Measurements from ENCODE around the gene FGD5.

Gene FGD5

DNA sequence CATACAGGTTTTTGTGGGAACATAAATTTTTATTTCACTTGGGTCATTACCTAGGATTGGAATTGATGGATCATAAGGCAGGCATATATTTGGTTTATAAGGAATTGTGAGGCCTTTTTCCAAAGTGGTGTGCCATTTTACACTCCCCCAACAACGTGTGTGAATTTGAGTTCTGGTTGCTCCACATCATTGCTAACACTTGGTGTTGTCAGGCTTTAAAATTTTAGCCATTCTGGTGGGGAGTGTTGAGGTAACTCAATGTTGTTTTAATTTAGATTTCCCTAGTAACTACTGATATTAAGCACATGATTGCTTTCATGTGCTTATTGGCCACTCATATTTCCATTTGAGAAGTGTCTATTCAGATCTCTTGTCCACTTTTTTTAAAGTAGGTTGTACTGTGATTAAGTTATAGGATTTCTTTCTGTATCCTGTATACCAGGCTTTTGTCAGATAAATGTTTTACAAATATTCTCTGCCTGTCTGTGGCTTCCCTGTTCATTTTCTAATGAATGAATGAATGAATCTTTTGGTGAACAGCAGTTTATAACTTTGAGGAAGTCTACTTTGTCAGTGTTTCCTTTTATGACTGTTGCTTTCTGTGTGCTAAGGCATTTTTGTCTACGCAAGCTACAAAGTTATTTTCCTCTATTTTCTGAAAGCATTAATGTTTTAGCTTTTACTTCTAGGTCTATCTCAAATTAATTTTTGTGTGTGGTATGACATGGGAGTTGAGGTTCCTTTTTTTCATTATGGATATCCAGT is 110.7 kb downstream of the FGD5 start:
- DNase-seq (ENCODE audit: low read depth) = no peak

- DNase-seq (ENCODE audit: low read depth) = no peak
Measured at GRCh38 chr3:14933820-14934425, 115.2 kb downstream of the FGD5 start.

DNA sequence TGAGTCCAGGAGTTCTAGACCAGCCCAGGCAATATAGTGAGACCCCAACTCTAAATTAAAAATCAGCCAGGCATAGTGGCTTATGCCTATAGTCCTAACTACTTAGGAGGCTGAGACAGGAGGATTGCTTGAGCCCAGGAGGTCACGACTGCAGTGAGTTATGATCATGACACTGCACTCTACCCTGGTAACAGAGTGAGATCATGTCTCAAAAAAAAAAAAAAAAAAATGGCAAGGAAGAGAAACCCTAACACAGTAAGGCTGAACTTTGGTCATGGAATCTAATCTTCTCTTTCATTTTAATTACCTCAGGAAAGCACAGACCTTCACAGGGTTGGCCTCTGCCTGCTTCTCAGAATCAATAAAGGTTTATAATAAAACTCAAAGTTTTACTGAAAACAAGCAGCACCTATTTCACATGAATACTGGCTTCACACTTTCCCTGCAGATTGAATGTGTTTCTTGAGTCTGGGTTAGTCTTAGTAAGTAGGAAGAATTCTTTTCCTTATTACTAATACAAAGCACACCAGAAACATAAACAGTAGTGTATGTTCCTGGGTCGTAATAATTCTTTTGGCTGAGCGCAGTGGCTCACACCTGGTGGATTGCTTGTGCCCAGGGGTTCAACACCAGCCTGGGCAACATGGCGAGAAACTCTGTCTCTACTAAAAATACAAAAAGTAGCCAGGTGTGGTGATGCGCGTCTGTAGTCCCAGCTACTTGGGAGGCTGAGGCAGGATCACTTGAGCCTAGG is 117.0 kb downstream of the FGD5 start:
- no peak for DNase-seq (ENCODE audit: low read depth)

DNA sequence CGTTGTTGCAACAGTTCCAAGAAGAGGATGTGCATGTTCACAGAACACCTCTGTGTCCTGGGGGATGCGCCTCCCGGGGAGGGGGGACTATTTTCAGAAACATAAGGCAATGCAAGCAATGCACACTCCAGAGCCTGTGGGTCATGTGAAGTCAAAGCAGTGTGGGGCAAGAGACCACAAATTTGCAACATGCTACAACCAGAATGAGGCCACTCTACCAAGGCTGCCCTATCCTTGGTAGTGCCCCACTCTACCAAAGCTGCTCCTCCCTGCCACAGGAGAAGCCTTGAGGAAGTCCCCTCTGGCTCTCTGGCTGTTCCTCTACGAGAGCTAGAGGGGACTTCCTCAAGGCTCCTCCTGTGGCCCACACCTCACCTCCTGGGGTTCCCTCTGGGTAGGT is 120.2 kb downstream of the FGD5 start:
- no peak for DNase-seq (ENCODE audit: low read depth)

- no peak for DNase-seq (ENCODE audit: low read depth)
Measured at GRCh38 chr3:14941871-14942270, 123.1 kb downstream of the FGD5 start.

GRCh38 chr3:14943042-14943441 is 124.3 kb downstream of the FGD5 start:
- no peak for DNase-seq (ENCODE audit: low read depth)

- DNase-seq (ENCODE audit: low read depth) = no peak
Measured at GRCh38 chr3:14946236-14946635, 127.5 kb downstream of the FGD5 start.

DNA sequence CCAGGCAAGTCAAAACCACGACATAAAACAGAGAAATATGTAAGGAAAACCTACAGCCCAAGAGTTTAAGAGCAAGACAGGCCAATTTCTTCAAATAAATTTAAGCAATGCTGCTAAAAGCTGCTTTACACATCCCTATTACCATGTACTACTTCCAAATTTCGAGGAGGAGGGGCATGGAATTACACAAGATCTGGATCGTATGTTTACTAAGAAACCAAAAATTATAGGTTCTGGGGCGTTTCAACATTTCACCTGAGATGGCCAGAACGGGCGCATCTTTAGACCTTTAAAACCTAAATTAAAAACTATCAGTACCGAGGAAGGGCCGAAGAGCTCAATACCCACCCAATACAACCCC is 128.0 kb downstream of the FGD5 start:
- DNase-seq (ENCODE audit: low read depth) = no peak

GRCh38 chr3:14947100-14947885 is 128.5 kb downstream of the FGD5 start, which contains the start of gene NR2C2:
Gene NR2C2, plus strand, starts transcription at chr3:14947583. Its CDS starts 56,332 bp downstream, at chr3:15003915.
- peak; percentile 87 for DNase-seq (ENCODE audit: low read depth)

DNA sequence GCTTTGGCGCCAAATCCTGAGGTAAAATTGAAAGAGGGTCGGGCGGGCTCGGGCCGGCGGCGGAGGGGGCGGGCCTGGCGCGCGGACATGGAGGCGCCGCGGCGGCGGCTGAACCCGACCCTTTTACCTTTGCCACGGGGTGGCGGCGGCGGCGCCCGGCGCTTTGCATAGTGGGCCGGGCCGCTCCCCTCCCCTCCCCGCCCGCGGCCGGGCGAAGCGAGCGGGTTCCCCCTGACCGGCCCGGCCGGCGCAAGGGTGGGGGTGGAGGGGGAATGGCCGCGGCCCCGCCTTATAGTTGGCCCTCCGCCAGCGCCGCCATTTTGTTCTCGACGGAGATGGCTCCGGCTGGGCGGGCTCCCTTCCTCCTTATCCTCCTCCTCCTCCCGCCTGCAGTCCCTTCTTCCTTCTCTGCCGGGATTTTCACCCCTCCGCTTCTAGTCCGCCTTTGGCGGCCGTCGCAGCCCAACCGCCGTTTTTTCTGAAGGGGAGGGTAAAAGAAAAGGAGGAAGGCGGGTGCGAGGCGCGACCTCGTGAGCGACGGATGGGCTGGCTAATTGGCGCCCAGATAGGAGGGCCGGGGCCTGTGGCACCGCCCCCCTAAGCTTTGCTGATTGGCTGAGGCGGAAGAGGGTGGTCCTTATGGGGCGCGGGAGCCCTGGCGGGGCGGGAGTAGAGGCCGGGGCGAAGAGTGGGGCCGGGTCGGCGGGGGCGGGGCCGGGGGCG is 129.3 kb downstream of the FGD5 start:
- peak; percentile 92 for DNase-seq (ENCODE audit: low read depth)

DNA sequence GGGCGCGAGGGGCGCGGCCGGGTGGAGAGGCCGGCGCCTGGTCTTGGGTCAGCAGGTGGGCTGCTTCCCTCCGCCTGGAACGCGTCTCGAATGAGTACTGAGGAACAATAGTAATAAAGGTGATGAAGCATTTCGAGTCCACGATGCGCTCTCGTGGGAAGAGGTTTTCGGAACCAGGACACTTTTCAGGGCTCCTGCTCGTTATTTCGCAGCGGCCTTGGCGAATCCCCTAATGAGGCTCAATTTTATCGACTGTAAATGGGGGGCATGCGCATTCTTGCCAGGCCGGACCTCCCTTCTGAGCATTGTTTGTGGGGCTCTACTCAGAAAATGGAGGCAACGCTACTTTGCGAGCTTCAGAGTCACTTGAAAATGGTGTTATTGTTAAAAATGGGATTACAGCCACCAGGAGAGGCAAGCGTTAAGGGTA is 129.9 kb downstream of the FGD5 start:
- DNase-seq (ENCODE audit: low read depth) = no peak

DNA sequence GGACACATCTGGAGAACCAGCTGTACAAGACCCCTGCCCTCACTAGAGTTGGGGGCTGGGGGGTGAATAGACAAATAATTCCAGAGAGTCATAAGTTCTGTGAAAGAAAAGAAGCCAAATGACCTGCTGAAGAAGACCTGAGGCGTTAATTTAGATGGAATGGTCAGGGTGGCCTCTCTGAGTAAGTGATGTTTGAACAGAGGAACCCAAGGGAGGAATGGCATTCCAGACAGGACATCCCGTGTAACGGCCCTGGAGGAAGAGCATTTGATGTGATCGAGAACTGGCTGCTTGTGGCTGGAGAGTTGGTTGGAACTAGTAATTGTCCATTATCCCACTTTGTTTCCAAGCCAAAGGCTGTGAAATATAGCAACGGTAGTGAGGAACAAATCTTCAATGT is 130.4 kb downstream of the FGD5 start:
- no peak for DNase-seq (ENCODE audit: low read depth)

DNA sequence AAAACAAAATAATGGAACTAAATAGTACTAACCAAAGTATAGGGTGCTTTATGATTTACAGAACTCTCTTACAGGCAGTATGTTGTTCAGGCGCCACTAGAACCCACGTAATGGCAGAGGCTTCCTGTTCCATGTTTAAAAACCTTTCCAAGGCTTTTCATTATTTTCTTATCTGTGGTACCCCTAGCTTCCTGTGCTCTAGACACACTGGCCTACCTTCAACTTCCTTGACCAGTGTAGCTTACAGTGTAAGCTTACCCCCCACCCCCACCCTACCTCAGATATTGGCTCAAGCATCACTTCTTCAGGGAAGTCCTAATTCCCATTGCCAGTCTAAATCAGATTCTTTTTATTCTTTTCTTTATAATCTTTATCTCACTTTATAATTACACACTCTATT is 131.5 kb downstream of the FGD5 start:
- no peak for DNase-seq (ENCODE audit: low read depth)

- no peak for DNase-seq (ENCODE audit: low read depth)
Measured at GRCh38 chr3:14957153-14957552, 138.4 kb downstream of the FGD5 start.

DNA sequence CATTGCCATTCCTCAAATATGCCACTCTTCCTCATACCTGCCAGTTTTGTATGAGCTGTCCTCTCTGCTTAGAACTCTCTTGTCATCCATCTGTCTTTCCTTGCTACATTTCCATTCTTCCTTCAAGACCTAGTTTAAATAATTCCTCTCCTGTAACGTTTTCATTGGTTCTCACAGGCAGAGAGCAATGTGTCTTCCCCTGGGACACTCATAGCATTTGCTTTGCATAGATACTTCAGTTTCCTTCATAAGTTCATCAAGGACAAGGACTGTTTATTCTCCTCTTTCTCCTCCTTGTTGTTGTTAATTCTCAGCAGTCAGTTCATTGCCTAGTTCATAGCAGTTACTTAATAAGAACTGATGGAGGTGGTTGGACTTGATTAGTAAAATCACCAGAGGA is 139.2 kb downstream of the FGD5 start:
- no peak for DNase-seq (ENCODE audit: low read depth)

DNA sequence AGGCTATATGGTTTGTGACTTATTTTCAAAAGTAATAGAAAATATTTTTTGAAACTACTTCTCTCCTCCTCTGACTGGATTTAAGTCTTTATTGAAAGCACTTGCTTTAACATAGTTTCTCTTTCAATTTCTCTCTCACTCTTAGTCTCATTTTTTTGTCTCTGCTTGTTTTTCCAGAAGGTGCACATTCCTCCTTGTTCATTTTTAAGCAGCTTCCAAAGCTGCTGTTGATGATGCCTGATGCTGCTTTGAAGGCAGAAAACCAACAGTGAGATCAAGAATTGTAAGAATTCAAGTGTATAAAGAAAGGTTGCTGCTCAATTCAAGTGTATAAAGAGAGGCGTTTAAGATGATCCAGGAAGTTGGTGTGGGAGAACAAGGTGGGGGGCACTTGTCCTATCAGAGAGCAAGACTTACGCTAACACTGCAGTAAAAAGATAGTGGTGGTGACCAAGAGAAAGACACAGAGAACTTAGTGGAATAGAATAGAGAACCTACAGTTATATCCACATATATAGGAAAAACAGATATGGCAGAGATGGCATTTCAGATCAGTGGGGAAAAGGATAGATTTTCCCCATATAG is 140.7 kb downstream of the FGD5 start:
- DNase-seq (ENCODE audit: low read depth) = no peak

- DNase-seq (ENCODE audit: low read depth) = no peak
Measured at GRCh38 chr3:14962762-14963161, 144.0 kb downstream of the FGD5 start.

- DNase-seq (ENCODE audit: low read depth) = no peak
Measured at GRCh38 chr3:14967285-14967684, 148.5 kb downstream of the FGD5 start.

GRCh38 chr3:14969671-14970070 is 150.9 kb downstream of the FGD5 start:
- DNase-seq (ENCODE audit: low read depth) = no peak

GRCh38 chr3:14976317-14976716 is 157.6 kb downstream of the FGD5 start:
- DNase-seq (ENCODE audit: low read depth) = no peak

DNA sequence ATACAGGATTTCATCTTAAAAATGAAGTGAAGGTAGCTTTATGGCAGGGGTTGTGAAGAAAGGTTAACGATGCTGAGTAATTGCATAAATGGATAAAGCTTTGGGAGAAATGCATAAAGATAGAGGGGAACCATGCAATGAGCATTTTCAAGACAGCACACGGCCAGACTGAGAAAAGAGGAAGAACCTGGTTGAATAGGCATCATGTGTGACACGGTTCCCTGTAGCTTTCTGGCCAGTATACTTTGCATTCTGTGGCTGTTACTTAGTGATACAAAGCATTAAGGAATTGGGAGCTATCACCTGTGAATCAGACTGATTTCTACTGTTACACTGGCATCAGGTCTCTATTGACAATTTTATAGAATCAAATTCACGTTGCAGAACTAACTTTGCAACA is 161.9 kb downstream of the FGD5 start:
- no peak for DNase-seq (ENCODE audit: low read depth)
